ENCODE measurements around the gene CAPRIN2. TPM values are rescaled to one million over a fixed set of nuclear protein-coding genes. Genes with fewer than 3 reads are reported as not detected.

Gene CAPRIN2
- total and polyA plus RNA-seq, 2 of the 4 experiments (the other 2 are of a cell fraction): 18.9 to 23.8 TPM

DNA sequence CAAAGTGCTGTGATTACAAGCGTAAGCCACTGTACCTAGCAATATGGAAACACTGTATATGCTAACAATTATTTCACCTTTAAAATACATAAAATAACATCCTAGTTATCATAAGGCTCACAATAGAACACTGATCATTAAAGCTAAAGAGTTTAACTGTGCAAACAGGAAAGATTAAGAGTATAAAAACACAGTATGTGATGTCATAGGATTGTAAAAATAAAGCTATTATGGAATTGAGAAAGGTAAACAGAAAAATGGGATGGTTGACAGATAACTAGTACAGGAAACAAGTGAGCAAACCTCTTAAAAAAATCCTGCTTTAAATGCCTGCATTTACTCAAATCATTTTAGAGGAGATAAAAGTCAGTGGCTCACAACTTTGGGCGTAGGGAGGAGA, 48.3 kb downstream of the CAPRIN2 start:
- Histone ChIP-seq H3K27ac (ENCODE audit: insufficient read depth, low read length) (no peak overlapping the region), H2BK15ac (ENCODE audit: low read depth, low read length) (no peak overlapping the region), H3K9me1 (ENCODE audit: insufficient read depth, low read length) (no peaks in the 10 kb centered on the region), H3K14ac (replicated peaks; ENCODE audit: low read depth, low read length) (no peak overlapping the region), H3K9ac (ENCODE audit: low read depth, low read length) (no peak overlapping the region), H2BK20ac (ENCODE audit: low read depth, low read length) (no peak overlapping the region), H3K27me3 (ENCODE audit: control insufficient read depth, insufficient read depth, low read length) (no peaks in the 10 kb centered on the region), H2BK5ac (ENCODE audit: low read depth, low read length, poor library complexity, severe bottlenecking) (no peak overlapping the region), H4K5ac (ENCODE audit: low read depth, low read length) (no peak overlapping the region), H3K79me1 (ENCODE audit: low read depth in 1 of 2, low read length in 2 of 2) (no peaks in the 10 kb centered on the region), H4K8ac (ENCODE audit: low read depth in 2 of 2, low read length in 2 of 2) (no peak overlapping the region), H3K18ac (ENCODE audit: low read depth, low read length) (no peak overlapping the region), H2AK9ac (replicated peaks; ENCODE audit: low read depth, low read length, poor library complexity) (no peak overlapping the region), H3K9me3 (ENCODE audit: control insufficient read depth, insufficient read depth, low read length) (no peaks in the 10 kb centered on the region), H3K4me1 (ENCODE audit: control insufficient read depth, insufficient read depth, low read length) (no peaks in the 10 kb centered on the region), H3K23ac (ENCODE audit: low read depth, low read length) (no peak overlapping the region), H2AK5ac (ENCODE audit: low read depth, low read length) (no peak overlapping the region), H4K91ac (ENCODE audit: insufficient read depth, low read depth, low read length) (no peak overlapping the region), H4K20me1 (ENCODE audit: insufficient read depth, low read length) (no peaks in the 10 kb centered on the region), H2AFZ (replicated peaks; ENCODE audit: low read length, poor library complexity) (no peak overlapping the region), H3K4me3 (ENCODE audit: insufficient read depth, low read depth, low read length) (no peak overlapping the region), H3K4me2 (ENCODE audit: low read depth, low read length) (no peak overlapping the region), H3K56ac (ENCODE audit: extremely low read depth, insufficient read depth, low read length) (no peak overlapping the region), H3K4ac (ENCODE audit: low read depth, low read length) (no peak overlapping the region), H2BK120ac (ENCODE audit: low read depth, low read length) (no peak overlapping the region), H3K36me3 (ENCODE audit: control insufficient read depth, insufficient read depth, low read length) (peaks cover 9% of the 10 kb centered on the region)
- no TSS peak for BruUV-seq (replicated peaks)
- in situ Hi-C loops (cut with MboI; ENCODE audit: low sequenced_read_pairs) (no loop called here), intact Hi-C loops (cut with micrococcal nuclease) (no loop called here), dilution Hi-C loops (cut with HindIII; ENCODE audit: low sequenced_read_pairs, unreplicated experiment) (no loop called here)
- TF ChIP-seq MXI1 (IDR thresholded peaks at IDR 0.05; ENCODE audit: borderline replicate concordance, low read depth, low read length) (no peak), SMC3 (IDR thresholded peaks at IDR 0.05; ENCODE audit: low read depth, low read length) (no peak), BHLHE40 (IDR thresholded peaks at IDR 0.05; ENCODE audit: low read depth, low read length) (no peak), RCOR1 (IDR thresholded peaks at IDR 0.05; ENCODE audit: insufficient replicate concordance, low read length) (no peak), CEBPB (IDR thresholded peaks at IDR 0.05; ENCODE audit: low read depth, low read length) (no peak), FOS (IDR thresholded peaks at IDR 0.05; ENCODE audit: low read depth, low read length) (no peak)
- ChIA-PET POLR2A (ENCODE audit: unreplicated experiment) (no interaction called here), CTCF (no interaction called here)
- WGBS, 2 experiments (ENCODE audit: extremely low coverage in 2 of 2, insufficient read length in 1 of 2): no CpG with 5 or more reads among the region's 2 CpGs
- ATAC-seq (ENCODE audit: low read depth): no peak
- DNase-seq: no peak

Data from IMR-90 (cell line).